Glutamatergic neuron (in vitro differentiated cells): Measurements from ENCODE around the gene FBXO31. TPM values are rescaled to one million over a fixed set of nuclear protein-coding genes. Genes with fewer than 3 reads are reported as not detected.
A peak's percentile ranks its signal among the peaks of the same experiment; 100 is the strongest.

Source experiments
- DNase-seq: peaks from one replicate; pipeline ENCODE4 v3.0.0; 2022
- H3K27ac Mint-ChIP-seq: one replicate; pipeline ENCODE4 v1.8.0; 2020; ENCODE audit warnings: mild to moderate bottlenecking, mixed read lengths, inconsistent platforms; ENCODE audit not compliant: unreplicated experiment
- H3K27me3 Mint-ChIP-seq: one replicate; pipeline ENCODE4 v1.8.0; 2020; ENCODE audit warnings: mild to moderate bottlenecking, moderate library complexity, mixed read lengths, inconsistent platforms; ENCODE audit not compliant: unreplicated experiment
- H3K36me3 Mint-ChIP-seq: one replicate; pipeline ENCODE4 v1.8.0; 2020; ENCODE audit warnings: mild to moderate bottlenecking, mixed read lengths, inconsistent platforms; ENCODE audit not compliant: unreplicated experiment
- H3K4me1 Mint-ChIP-seq: one replicate; pipeline ENCODE4 v1.8.0; 2020; ENCODE audit warnings: mild to moderate bottlenecking, low read depth, mixed read lengths, inconsistent platforms; ENCODE audit not compliant: unreplicated experiment
- H3K4me3 Mint-ChIP-seq: one replicate; pipeline ENCODE4 v1.8.0; 2020; ENCODE audit warnings: mild to moderate bottlenecking, mixed read lengths, inconsistent platforms; ENCODE audit not compliant: unreplicated experiment
- H3K9me3 Mint-ChIP-seq: one replicate; pipeline ENCODE4 v1.8.0; 2020; ENCODE audit warnings: mild to moderate bottlenecking, moderate library complexity, mixed read lengths, inconsistent platforms; ENCODE audit not compliant: unreplicated experiment
- CTCF ChIP-seq: fragments of 200-600 bp; sonication (generic); IDR thresholded peaks from one replicate; pipeline ENCODE4 v1.5.0; 2021; ENCODE audit not compliant: partially characterized antibody, unreplicated experiment
- total RNA-seq: library from RNA; stranded (reverse); fragmentation: NEBNext Ultra II Directional; extraction: Animal tissue kit (Norgen Biotek cat#: 25700); gene quantifications from one replicate; pipeline ENCODE4 v1.2.1, GENCODE V29; 2021; ENCODE audit not compliant: unreplicated experiment

The FBXO31 gene
- total RNA-seq, 1 donor from 2014 or later: 66.7 TPM

DNA sequence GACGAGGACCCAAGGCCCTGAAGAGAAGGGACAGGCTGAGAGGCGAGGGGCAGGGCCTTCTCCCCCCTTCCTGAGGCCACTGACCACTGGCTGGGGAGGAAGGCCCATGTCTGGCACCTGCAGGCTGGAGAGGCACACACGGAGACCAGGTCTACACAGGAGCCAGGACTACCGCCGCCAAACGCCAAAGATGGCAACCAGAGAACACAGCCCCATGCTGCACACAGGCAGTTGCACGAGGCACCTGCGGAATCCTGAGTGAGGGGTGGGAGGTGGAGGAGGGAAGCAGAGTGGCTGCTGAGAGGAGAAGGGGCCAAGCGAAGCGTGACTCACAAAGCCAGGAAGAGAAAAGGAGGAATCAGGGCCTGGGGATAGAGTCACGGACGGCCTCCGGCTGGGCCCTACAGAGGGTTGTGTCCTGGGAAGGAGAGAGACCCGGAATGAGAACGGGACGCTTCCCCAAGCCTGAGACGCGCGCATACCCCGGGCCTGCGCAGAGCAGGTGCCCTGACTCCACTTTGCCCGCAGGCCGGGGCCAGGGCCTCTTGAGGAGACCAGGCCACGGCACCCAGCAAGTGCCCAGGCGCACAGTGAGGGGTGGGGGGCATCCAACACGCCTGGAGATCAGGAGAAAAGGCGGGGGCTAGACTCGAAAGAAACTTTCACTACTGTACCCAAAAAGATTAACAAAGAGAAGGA lies 37.7 kb downstream of the FBXO31 start:
- peaks cover 6% of the 10 kb centered on the region for H3K27me3 Mint-ChIP-seq
- H3K36me3 Mint-ChIP-seq: peaks cover 4% of the 10 kb centered on the region
- H3K4me3 Mint-ChIP-seq: no peak overlapping the region
- peaks cover 9% of the 10 kb centered on the region for H3K9me3 Mint-ChIP-seq
- H3K4me1 Mint-ChIP-seq: peaks cover 33% of the 10 kb centered on the region
- DNase-seq: no peak
- no peak for TF ChIP-seq CTCF
- H3K27ac Mint-ChIP-seq: peak overlapping the region; percentile 3

GRCh38 chr16:87344931-87345631 lies 38.5 kb downstream of the FBXO31 start:
- H3K4me3 Mint-ChIP-seq: no peak overlapping the region
- H3K4me1 Mint-ChIP-seq: peaks cover 28% of the 10 kb centered on the region
- H3K27ac Mint-ChIP-seq: peak overlapping the region; percentile 3
- H3K36me3 Mint-ChIP-seq: peaks cover 4% of the 10 kb centered on the region
- no peak for DNase-seq
- H3K27me3 Mint-ChIP-seq: peaks cover 7% of the 10 kb centered on the region
- no peak for TF ChIP-seq CTCF
- peaks cover 5% of the 10 kb centered on the region for H3K9me3 Mint-ChIP-seq

- H3K27ac Mint-ChIP-seq: no peak overlapping the region
- peaks cover 23% of the 10 kb centered on the region for H3K4me1 Mint-ChIP-seq
- DNase-seq: no peak
- peaks cover 4% of the 10 kb centered on the region for H3K27me3 Mint-ChIP-seq
- TF ChIP-seq CTCF: no peak
- peaks cover 5% of the 10 kb centered on the region for H3K9me3 Mint-ChIP-seq
- H3K36me3 Mint-ChIP-seq: peaks cover 4% of the 10 kb centered on the region
- no peak overlapping the region for H3K4me3 Mint-ChIP-seq
Observed at GRCh38 chr16:87344165-87344930, 39.2 kb downstream of the FBXO31 start.

- Mint-ChIP-seq H3K27me3 (peaks cover 4% of the 10 kb centered on the region), H3K36me3 (peaks cover 4% of the 10 kb centered on the region), H3K9me3 (peaks cover 5% of the 10 kb centered on the region), H3K27ac (no peak overlapping the region), H3K4me3 (no peak overlapping the region), H3K4me1 (peaks cover 17% of the 10 kb centered on the region)
- TF ChIP-seq CTCF: no peak
- DNase-seq: no peak
Observed at GRCh38 chr16:87343753-87344050, 39.9 kb downstream of the FBXO31 start.
